ENCODE results near the gene TRAPPC3.

Gene TRAPPC3

DNA sequence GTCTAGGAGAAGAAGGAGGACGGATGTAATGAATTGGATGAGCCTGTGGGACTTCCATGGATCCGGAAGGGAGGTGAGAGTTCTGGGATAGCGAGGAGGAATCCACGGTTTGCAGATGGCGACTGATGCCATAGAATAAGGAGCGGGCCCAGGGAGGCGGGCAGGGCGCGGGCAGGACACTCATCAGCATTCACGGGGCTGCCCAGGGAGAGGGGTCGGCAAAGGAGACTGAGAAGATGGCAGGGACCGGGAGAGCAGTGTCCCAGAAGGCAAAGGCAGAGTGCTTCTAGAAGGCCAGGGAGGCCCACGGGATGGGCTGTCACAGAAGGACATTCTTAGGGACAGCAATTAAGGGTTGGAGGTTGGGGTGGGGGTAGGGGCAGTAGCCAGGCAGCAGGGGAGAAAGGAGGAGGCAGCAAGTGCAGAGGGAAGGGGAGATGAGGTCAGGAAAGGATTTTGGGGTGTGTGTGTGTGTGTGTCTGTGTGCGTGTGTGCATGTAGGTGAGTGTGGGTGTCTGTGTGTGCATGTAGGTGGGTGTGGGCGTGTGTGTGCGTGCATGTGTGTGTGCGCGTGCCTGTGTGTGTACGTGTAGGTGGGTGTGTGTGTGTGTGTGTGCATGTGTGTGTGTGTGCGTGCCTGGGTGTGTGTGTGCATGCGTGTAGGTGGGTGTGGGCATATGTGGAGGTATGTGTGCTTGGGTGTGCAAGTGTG, 23.1 kb downstream of the TRAPPC3 start:
- Histone ChIP-seq H3K9ac (ENCODE audit: low read depth in 1 of 2, low read length in 2 of 2) (no peak overlapping the region), H3K4me3 (ENCODE audit: low read depth in 1 of 2, low read length in 2 of 2) (no peak overlapping the region), H3K27me3 (ENCODE audit: control insufficient read depth in 1 of 2, insufficient read depth in 2 of 2, low read length in 2 of 2) (peaks cover 32 to 40% of the 10 kb centered on the region in 2 donors), H3K4me1 (ENCODE audit: control insufficient read depth in 1 of 2, insufficient read depth in 2 of 2, low read length in 2 of 2) (peaks cover 0 to 3% of the 10 kb centered on the region in 2 donors), H3K9me3 (ENCODE audit: control insufficient read depth in 1 of 2, low read length in 2 of 2) (no peaks in the 10 kb centered on the region), H3K36me3 (ENCODE audit: control insufficient read depth in 1 of 2, insufficient read depth in 2 of 2, low read length in 2 of 2) (no peaks in the 10 kb centered on the region), H3K27ac (ENCODE audit: low read depth, low read length) (no peak overlapping the region)

DNA sequence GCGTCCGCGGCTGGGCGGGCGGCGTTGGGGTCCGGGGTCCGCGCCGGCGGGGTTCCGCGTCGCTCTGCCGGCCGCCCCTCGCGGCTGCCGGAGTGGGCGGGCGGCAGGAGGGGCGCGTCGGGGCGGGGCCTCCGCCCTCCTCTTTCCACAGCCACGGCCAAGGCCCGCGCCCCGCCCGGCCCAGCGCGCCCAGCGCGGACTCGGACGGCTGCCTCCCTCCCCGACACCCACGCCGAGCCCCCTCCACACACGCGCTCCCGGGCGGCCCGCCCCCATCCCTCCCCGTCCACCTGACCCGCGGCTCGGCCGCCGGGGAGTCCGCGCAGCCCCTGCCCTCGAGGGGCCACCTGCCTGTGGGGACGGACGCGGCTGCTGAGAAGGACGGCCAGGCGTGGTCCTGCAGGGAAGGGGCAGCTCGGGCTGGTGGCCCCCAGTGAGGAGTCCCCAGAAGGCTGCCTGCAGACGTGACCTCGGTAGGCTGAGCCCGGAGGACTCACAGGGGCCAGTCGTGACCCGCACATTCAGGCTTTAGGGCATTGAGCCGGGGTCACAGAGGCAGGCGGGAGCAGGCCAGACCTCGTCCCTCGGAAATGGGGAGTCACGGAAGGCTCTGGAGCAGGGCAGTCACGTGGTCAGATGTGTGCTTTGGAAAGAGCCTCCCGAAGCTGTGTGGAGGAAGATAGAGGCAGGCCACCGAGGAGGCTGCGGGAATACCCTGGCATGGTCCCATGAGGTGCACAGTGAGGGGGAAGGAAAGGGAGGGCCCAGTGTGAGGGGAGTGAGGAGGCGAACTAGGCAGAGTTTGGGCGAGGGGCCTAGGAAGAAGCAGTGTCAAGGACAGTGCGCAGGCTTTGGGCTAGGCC, 23.9 kb downstream of the TRAPPC3 start, which contains the start of gene COL8A2:
TSS of gene COL8A2 (minus strand) at position 94 of the 863 bp plus-strand sequence. CDS start 24,980 bp downstream, outside the sequence.
- Histone ChIP-seq H3K9ac (ENCODE audit: low read depth in 1 of 2, low read length in 2 of 2) (no peak within 1 kb of the TSS), H3K27ac (ENCODE audit: low read depth, low read length) (no peak within 1 kb of the TSS), H3K9me3 (ENCODE audit: control insufficient read depth in 1 of 2, low read length in 2 of 2) (no peaks in the 10 kb centered on the region), H3K36me3 (ENCODE audit: control insufficient read depth in 1 of 2, insufficient read depth in 2 of 2, low read length in 2 of 2) (no peaks in the 10 kb centered on the region), H3K27me3 (ENCODE audit: control insufficient read depth in 1 of 2, insufficient read depth in 2 of 2, low read length in 2 of 2) (peaks cover 32 to 40% of the 10 kb centered on the region in 2 donors), H3K4me3 (ENCODE audit: low read depth in 1 of 2, low read length in 2 of 2) (peak within 1 kb of the TSS; percentile 21 to 35), H3K4me1 (ENCODE audit: control insufficient read depth in 1 of 2, insufficient read depth in 2 of 2, low read length in 2 of 2) (peaks cover 0 to 3% of the 10 kb centered on the region in 2 donors)

DNA sequence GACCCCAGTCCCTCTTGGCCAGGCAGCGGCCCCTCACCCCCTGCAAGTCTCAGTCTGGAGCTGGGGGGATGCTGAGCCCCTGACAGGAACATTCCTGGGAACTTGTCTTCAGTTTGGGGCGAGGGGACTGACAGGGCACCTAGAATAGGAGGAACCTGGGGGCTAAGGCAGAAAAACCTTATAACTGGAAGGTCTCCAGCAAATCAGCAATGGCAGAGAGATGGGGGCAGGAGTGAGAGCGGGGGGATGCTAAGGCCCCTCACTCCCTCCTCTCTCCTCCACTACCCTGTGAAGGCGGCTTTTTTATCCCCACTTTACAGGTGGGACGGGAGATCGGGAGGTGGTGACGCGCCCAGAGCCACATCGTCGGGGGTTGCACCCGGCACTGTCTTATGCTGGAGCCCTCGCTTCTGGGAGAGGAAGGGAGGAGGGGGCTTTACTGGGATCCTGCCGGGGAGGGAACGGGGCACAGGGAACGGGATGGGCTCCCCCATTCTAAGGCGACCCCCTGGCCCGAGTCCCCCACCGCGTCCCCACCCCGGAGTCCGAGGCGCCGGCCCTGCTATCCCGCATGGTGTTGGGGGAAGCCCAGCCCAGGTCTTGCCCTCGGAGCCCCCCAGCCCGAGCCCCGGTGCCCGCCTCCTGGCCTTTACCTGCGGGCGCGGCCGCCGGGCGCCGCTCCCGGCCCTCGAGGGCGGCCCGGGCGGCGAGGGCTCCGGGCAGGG, 24.7 kb downstream of the TRAPPC3 start:
- Histone ChIP-seq H3K4me3 (ENCODE audit: low read depth in 1 of 2, low read length in 2 of 2) (no peak overlapping the region), H3K9ac (ENCODE audit: low read depth in 1 of 2, low read length in 2 of 2) (no peak overlapping the region), H3K27me3 (ENCODE audit: control insufficient read depth in 1 of 2, insufficient read depth in 2 of 2, low read length in 2 of 2) (peaks cover 32 to 40% of the 10 kb centered on the region in 2 donors), H3K27ac (ENCODE audit: low read depth, low read length) (no peak overlapping the region), H3K36me3 (ENCODE audit: control insufficient read depth in 1 of 2, insufficient read depth in 2 of 2, low read length in 2 of 2) (no peaks in the 10 kb centered on the region), H3K4me1 (ENCODE audit: control insufficient read depth in 1 of 2, insufficient read depth in 2 of 2, low read length in 2 of 2) (peaks cover 0 to 3% of the 10 kb centered on the region in 2 donors), H3K9me3 (ENCODE audit: control insufficient read depth in 1 of 2, low read length in 2 of 2) (no peaks in the 10 kb centered on the region)

DNA sequence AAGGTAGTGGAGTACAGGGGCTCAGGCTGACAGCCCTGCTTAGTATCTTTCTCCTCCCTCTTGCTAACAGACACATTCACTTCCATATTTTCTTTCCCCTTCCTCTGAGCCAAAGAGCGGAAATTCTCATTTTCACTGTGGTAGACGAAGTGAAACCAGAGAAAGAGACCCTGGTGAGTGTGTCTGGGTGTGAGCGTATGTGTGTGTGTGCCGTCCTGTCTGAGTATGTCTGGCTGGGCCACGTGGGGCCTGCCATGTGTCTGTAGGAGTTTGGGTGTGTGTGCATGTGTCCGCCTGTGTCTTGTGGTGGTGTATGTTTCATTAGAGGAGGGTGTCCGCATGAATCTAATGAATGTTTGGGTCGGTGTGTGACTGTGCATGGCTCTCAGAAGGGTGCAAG, 25.9 kb downstream of the TRAPPC3 start:
- no peaks in the 10 kb centered on the region for H3K9me3 ChIP-seq (ENCODE audit: control insufficient read depth in 1 of 2, low read length in 2 of 2)
- H3K27me3 ChIP-seq (ENCODE audit: control insufficient read depth in 1 of 2, insufficient read depth in 2 of 2, low read length in 2 of 2): peaks cover 32 to 40% of the 10 kb centered on the region in 2 donors
- no peak overlapping the region for H3K27ac ChIP-seq (ENCODE audit: low read depth, low read length)
- no peak overlapping the region for H3K9ac ChIP-seq (ENCODE audit: low read depth in 1 of 2, low read length in 2 of 2)
- H3K36me3 ChIP-seq (ENCODE audit: control insufficient read depth in 1 of 2, insufficient read depth in 2 of 2, low read length in 2 of 2): no peaks in the 10 kb centered on the region
- no peak overlapping the region for H3K4me3 ChIP-seq (ENCODE audit: low read depth in 1 of 2, low read length in 2 of 2)
- peaks cover 0 to 3% of the 10 kb centered on the region in 2 donors for H3K4me1 ChIP-seq (ENCODE audit: control insufficient read depth in 1 of 2, insufficient read depth in 2 of 2, low read length in 2 of 2)

DNA sequence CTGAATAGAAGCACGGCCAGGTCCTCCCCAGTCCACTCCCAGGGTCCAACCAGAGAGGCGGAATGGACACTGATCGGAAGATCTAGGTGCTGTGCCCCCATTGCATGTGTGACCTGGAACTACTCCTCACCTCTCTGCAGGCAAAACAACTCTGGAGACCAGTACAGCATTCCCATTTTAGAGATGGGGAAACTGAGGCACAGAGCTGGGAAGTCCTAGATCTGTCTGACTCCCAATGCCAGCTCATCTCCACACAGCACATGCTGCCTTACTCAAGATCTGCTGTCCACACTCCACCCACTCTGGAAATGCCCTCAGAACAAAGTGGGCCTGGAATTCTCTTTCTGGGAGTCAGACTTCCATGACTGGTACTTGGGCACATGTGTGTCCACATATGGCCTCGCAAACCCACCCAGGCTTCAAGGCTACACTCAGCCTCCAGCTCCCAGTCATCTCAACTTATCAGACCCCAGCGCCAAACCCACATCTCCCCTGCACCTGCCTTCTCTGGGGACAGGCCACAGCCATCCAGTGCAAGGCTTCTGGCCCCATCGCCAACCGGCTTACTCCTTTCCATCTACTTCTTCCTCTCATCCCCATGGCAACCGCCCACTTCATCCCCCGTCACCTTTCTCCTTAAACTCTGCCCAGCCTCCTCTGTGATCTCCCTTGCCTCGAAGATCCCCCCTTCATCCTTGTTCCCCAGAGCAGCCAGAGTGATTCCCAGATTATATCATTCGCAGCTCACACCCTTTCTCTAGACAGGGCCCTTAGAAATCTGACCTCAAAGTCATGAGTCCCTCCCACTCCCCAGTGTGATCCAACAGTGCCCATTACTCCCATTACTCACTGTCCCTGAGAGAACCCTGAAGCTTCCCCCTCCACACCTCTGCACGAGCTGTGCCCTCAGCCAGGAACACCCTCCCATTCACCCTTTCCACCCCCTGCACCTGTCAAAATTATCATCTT, 26.9 kb downstream of the TRAPPC3 start:
- Histone ChIP-seq H3K4me3 (ENCODE audit: low read depth in 1 of 2, low read length in 2 of 2) (no peak overlapping the region), H3K27ac (ENCODE audit: low read depth, low read length) (no peak overlapping the region), H3K9me3 (ENCODE audit: control insufficient read depth in 1 of 2, low read length in 2 of 2) (no peaks in the 10 kb centered on the region), H3K36me3 (ENCODE audit: control insufficient read depth in 1 of 2, insufficient read depth in 2 of 2, low read length in 2 of 2) (no peaks in the 10 kb centered on the region), H3K4me1 (ENCODE audit: control insufficient read depth in 1 of 2, insufficient read depth in 2 of 2, low read length in 2 of 2) (peaks cover 0 to 3% of the 10 kb centered on the region in 2 donors), H3K9ac (ENCODE audit: low read depth in 1 of 2, low read length in 2 of 2) (no peak overlapping the region), H3K27me3 (ENCODE audit: control insufficient read depth in 1 of 2, insufficient read depth in 2 of 2, low read length in 2 of 2) (peaks cover 32 to 40% of the 10 kb centered on the region in 2 donors)

DNA sequence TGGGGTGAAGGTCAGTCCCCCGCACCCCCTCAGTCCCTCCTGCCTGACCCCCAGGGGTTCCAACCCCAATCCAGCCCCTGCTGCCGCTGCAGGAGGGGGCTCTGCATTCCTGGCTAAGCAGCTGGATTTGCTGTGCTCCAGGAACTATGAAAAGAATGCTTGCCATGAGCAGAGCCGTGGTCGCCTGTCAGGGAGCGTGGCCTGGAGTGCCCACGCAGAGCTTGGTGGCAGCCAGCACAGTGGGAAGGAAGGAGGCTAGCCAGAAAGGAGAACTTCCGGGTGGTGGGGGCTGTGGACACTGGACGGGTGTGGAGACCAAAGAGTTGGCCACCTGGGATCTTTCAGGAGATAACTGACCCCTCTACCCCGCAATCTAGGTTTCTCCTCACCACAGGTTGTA, 29.8 kb downstream of the TRAPPC3 start:
- peaks cover 19 to 22% of the 10 kb centered on the region in 2 donors for H3K27me3 ChIP-seq (ENCODE audit: control insufficient read depth in 1 of 2, insufficient read depth in 2 of 2, low read length in 2 of 2)
- no peaks in the 10 kb centered on the region for H3K9me3 ChIP-seq (ENCODE audit: control insufficient read depth in 1 of 2, low read length in 2 of 2)
- H3K4me3 ChIP-seq (ENCODE audit: low read depth in 1 of 2, low read length in 2 of 2): no peak overlapping the region
- H3K27ac ChIP-seq (ENCODE audit: low read depth, low read length): no peak overlapping the region
- no peaks in the 10 kb centered on the region for H3K36me3 ChIP-seq (ENCODE audit: control insufficient read depth in 1 of 2, insufficient read depth in 2 of 2, low read length in 2 of 2)
- peaks cover 0 to 3% of the 10 kb centered on the region in 2 donors for H3K4me1 ChIP-seq (ENCODE audit: control insufficient read depth in 1 of 2, insufficient read depth in 2 of 2, low read length in 2 of 2)
- H3K9ac ChIP-seq (ENCODE audit: low read depth in 1 of 2, low read length in 2 of 2): no peak overlapping the region

DNA sequence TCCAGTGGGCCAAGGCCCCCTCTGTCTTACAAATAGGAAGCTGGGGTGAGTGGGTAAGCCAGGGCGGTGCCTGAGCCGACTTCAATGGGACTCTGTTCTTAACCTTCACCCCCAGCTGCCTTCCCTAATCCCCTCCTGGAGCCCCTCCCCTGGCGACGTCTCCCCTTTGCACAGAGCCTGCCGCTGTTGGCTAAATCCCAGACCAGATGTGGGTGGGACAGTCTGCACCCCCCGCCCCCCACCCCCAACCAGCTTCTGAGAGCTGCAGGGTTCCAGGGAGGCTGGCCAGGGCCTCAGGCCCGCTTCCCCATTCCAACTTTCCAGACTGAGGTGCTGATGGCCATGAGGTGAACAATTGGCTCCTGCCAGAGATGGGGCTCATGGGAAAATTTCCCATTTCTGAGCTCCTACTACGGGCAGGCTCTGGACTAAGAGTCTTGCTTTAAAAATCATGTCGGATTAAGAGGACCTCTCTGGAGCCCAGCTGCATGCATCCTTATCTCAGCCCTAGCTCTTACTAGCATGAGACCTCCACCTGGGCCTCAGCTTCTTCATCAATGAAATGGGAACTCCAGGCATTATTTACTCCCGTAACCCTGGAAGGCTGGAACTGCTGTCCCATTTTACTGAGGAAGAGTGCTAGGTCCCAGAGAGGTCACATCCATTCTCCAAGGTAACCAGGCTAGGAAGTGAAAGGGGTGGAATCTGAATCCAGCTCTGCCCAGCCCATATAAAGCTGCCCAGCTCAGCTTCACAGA, 30.7 kb downstream of the TRAPPC3 start:
- Histone ChIP-seq H3K27me3 (ENCODE audit: control insufficient read depth in 1 of 2, insufficient read depth in 2 of 2, low read length in 2 of 2) (peaks cover 12 to 13% of the 10 kb centered on the region in 2 donors), H3K4me1 (ENCODE audit: control insufficient read depth in 1 of 2, insufficient read depth in 2 of 2, low read length in 2 of 2) (no peaks in the 10 kb centered on the region), H3K9me3 (ENCODE audit: control insufficient read depth in 1 of 2, low read length in 2 of 2) (no peaks in the 10 kb centered on the region), H3K4me3 (ENCODE audit: low read depth in 1 of 2, low read length in 2 of 2) (no peak overlapping the region), H3K27ac (ENCODE audit: low read depth, low read length) (no peak overlapping the region), H3K36me3 (ENCODE audit: control insufficient read depth in 1 of 2, insufficient read depth in 2 of 2, low read length in 2 of 2) (no peaks in the 10 kb centered on the region), H3K9ac (ENCODE audit: low read depth in 1 of 2, low read length in 2 of 2) (no peak overlapping the region)

DNA sequence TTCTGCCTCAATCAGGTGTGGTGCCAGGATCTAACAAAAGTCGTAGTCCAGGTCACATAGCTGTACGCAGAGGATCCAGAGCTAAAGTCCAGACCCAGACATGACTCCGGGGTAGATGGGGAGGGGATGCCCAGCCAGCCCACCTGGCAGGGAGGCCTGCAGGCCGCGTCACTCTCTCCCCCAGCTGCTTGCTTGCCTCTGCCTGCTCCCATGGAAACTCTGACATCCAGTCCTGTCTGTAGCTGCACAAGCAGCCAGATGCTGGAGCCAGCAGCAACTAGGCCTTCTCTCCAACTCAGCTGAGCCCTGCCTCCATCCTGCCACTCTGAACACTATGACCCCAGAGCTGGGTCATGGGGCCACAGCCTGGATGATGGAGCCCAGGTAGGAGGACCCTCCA, 32.4 kb downstream of the TRAPPC3 start:
- Histone ChIP-seq H3K27me3 (ENCODE audit: control insufficient read depth in 1 of 2, insufficient read depth in 2 of 2, low read length in 2 of 2) (peaks cover 0 to 2% of the 10 kb centered on the region in 2 donors), H3K27ac (ENCODE audit: low read depth, low read length) (no peak overlapping the region), H3K4me3 (ENCODE audit: low read depth in 1 of 2, low read length in 2 of 2) (no peak overlapping the region), H3K4me1 (ENCODE audit: control insufficient read depth in 1 of 2, insufficient read depth in 2 of 2, low read length in 2 of 2) (no peaks in the 10 kb centered on the region), H3K9ac (ENCODE audit: low read depth in 1 of 2, low read length in 2 of 2) (no peak overlapping the region), H3K9me3 (ENCODE audit: control insufficient read depth in 1 of 2, low read length in 2 of 2) (no peaks in the 10 kb centered on the region), H3K36me3 (ENCODE audit: control insufficient read depth in 1 of 2, insufficient read depth in 2 of 2, low read length in 2 of 2) (no peaks in the 10 kb centered on the region)

DNA sequence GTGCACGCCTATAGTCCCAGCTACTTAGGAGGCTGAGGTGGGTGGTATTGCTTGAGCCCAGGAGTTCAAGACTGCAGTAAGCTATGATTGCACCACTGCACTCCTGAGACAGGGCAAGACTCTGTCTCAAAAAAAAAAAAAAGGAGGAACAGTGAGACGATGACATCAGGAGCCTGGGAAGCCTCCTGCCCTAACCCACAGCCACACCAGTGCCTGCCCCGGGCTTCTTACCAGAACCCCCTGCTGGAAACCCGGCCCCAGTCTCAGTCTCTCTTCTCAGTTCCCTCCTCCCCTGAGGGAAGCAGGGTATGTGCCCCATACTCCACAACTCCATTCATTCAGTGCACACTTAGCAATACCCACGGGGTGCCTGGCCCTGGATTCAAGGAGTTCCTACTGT, 33.4 kb downstream of the TRAPPC3 start:
- Histone ChIP-seq H3K4me1 (ENCODE audit: control insufficient read depth in 1 of 2, insufficient read depth in 2 of 2, low read length in 2 of 2) (no peaks in the 10 kb centered on the region), H3K9ac (ENCODE audit: low read depth in 1 of 2, low read length in 2 of 2) (no peak overlapping the region), H3K27ac (ENCODE audit: low read depth, low read length) (no peak overlapping the region)

More for the DNA sequence above, 33.4 kb downstream of the TRAPPC3 start:
- no peaks in the 10 kb centered on the region for H3K9me3 ChIP-seq (ENCODE audit: control insufficient read depth in 1 of 2, low read length in 2 of 2)
- H3K36me3 ChIP-seq (ENCODE audit: control insufficient read depth in 1 of 2, insufficient read depth in 2 of 2, low read length in 2 of 2): no peaks in the 10 kb centered on the region
- H3K27me3 ChIP-seq (ENCODE audit: control insufficient read depth in 1 of 2, insufficient read depth in 2 of 2, low read length in 2 of 2): no peaks in the 10 kb centered on the region
- no peak overlapping the region for H3K4me3 ChIP-seq (ENCODE audit: low read depth in 1 of 2, low read length in 2 of 2)
